HCT116 (cell line): Measurements from ENCODE around the gene ANXA4. TPM values are rescaled to one million over a fixed set of nuclear protein-coding genes. Genes with fewer than 3 reads are reported as not detected.

Source experiments
- ATAC-seq: fragments of 200-7000 bp; cut with Tn5 transposase; 2 replicates; pipeline ENCODE4 v1.9.1; 2020; ENCODE audit warnings: mild to moderate bottlenecking, moderate library complexity
- BruUV-seq: library from RNA; stranded (reverse); fragments of 400-500 nt; replicated peaks from 2 replicates; lab custom pipeline; 2021; lab: Mats Ljungman, UMichigan
- CTCF ChIA-PET: fragments of 300-600 bp; sonication (Branson Sonifier 250); formaldehyde crosslinking; loops from one replicate; lab custom pipeline; 2021; ENCODE audit warnings: antibody characterized with exemption; lab: Charles Lee
- POLR2A ChIA-PET: fragments of 300-600, 350-600 bp; sonication (Branson Sonifier 250); formaldehyde crosslinking; loops from one replicate; lab custom pipeline; 2021; ENCODE audit warnings: antibody characterized with exemption; lab: Charles Lee
- RAD21 ChIA-PET, 2 experiments: fragments of 300-600 bp; sonication (Branson Sonifier 250); formaldehyde crosslinking; loops; one replicate each; lab custom pipeline; 2023; ENCODE audit warnings: low total read pairs in 2 of 2; ENCODE audit not compliant: uncharacterized antibody in 2 of 2, unreplicated experiment in 2 of 2, low non-redundant PET in 1 of 2; lab: Charles Lee
- DNase-seq: peaks from one replicate; pipeline ENCODE4 v3.0.0-alpha.2; 2010; ENCODE audit warnings: low read depth, low spot score
- H2AFZ ChIP-seq: fragments of 200-600 bp; shearing (Covaris generic), sonication (generic); 2 replicates; pipeline ENCODE4 v1.6.1; 2017; ENCODE audit warnings: low read depth, mixed run types, mixed read lengths, antibody characterized with exemption, low read length; ENCODE audit not compliant: poor library complexity, severe bottlenecking
- H3K27ac ChIP-seq: 2 replicates; pipeline ENCODE4 v1.5.1; 2012; ENCODE audit warnings: low read depth, low read length
- H3K27me3 ChIP-seq: fragments of 200-600 bp; sonication (generic); 2 replicates; pipeline ENCODE4 v1.6.1; 2016; ENCODE audit warnings: mixed run types, low read length, mixed read lengths; ENCODE audit not compliant: insufficient read depth
- H3K36me3 ChIP-seq, 2 experiments: fragments of 200-500 bp in 1 of 2; fragments of 200-600 bp in 1 of 2; sonication (Bioruptor generic) in 1 of 2; sonication (generic) in 1 of 2; 2 replicates each; pipeline versions ENCODE4 v1.5.1 to v1.6.1; 2014 to 2016; ENCODE audit warnings: low read length in 2 of 2, inconsistent platforms in 1 of 2, mixed read lengths in 1 of 2, mixed run types in 1 of 2; ENCODE audit not compliant: insufficient read depth in 2 of 2, control insufficient read depth in 1 of 2
- H3K4me1 ChIP-seq, 2 experiments: fragments of 200-600 bp in 1 of 2; sonication (generic) in 1 of 2; 2 replicates each; pipeline versions ENCODE4 v1.5.1 to v1.6.1; 2012 to 2017; ENCODE audit warnings: low read length in 2 of 2, inconsistent platforms in 1 of 2, mild to moderate bottlenecking in 1 of 2, mixed read lengths in 1 of 2, mixed run types in 1 of 2, moderate library complexity in 1 of 2; ENCODE audit not compliant: insufficient read depth in 2 of 2, control insufficient read depth in 1 of 2
- H3K4me2 ChIP-seq: fragments of 200-600 bp; sonication (generic); 2 replicates; pipeline ENCODE4 v1.6.1; 2017; ENCODE audit warnings: mixed run types, low read length, mixed read lengths
- H3K4me3 ChIP-seq, 2 experiments: fragments of 200-600 bp in 1 of 2; sonication (generic) in 1 of 2; replicated peaks in 1 of 2; 2 replicates each; pipeline ENCODE4 v1.5.1; 2011 to 2016; ENCODE audit warnings: low read length in 2 of 2, control low read depth in 1 of 2, low read depth in 1 of 2, mild to moderate bottlenecking in 1 of 2, mixed read lengths in 1 of 2, mixed run types in 1 of 2
- H3K79me2 ChIP-seq: fragments of 200-600 bp; sonication (generic); 2 replicates; pipeline ENCODE4 v1.6.1; 2017; ENCODE audit warnings: mild to moderate bottlenecking, mixed run types, low read length, moderate library complexity, mixed read lengths; ENCODE audit not compliant: insufficient read depth
- H3K9ac ChIP-seq: fragments of 200-600 bp; sonication (generic); 2 replicates; pipeline ENCODE4 v1.6.1; 2016; ENCODE audit warnings: low read length, mixed read lengths
- H3K9me2 ChIP-seq: fragments of 200-600 bp; sonication (generic), shearing (Covaris generic); 2 replicates; pipeline ENCODE4 v1.6.1; 2017; ENCODE audit warnings: mixed run types, mild to moderate bottlenecking, moderate library complexity; ENCODE audit not compliant: insufficient read depth
- H3K9me3 ChIP-seq, 2 experiments: fragments of 200-500 bp in 1 of 2; fragments of 200-600 bp in 1 of 2; sonication (Bioruptor generic) in 1 of 2; sonication (generic) in 1 of 2; 2 replicates each; pipeline ENCODE4 v1.6.1; 2014 to 2017; ENCODE audit warnings: low read length in 2 of 2, mixed read lengths in 2 of 2, inconsistent platforms in 1 of 2, low read depth in 1 of 2, mild to moderate bottlenecking in 1 of 2, mixed run types in 1 of 2, moderate library complexity in 1 of 2; ENCODE audit not compliant: control insufficient read depth in 1 of 2, insufficient read depth in 1 of 2
- H4K20me1 ChIP-seq: fragments of 200-600 bp; sonication (generic), shearing (Covaris generic); 2 replicates; pipeline ENCODE4 v1.6.1; 2017; ENCODE audit warnings: mixed run types, mild to moderate bottlenecking, moderate library complexity; ENCODE audit not compliant: insufficient read depth
- ATF3 ChIP-seq: IDR thresholded peaks from 2 replicates; pipeline ENCODE4 v1.6.1; 2012
- CBX3 ChIP-seq: IDR thresholded peaks from 2 replicates; pipeline ENCODE4 v1.6.1; 2012; ENCODE audit warnings: low read depth
- CEBPB ChIP-seq: IDR thresholded peaks from 2 replicates; pipeline ENCODE4 v1.6.1; 2012; ENCODE audit warnings: low read depth
- CTCF ChIP-seq, 3 experiments: fragments of 200-600 bp in 1 of 3; sonication (generic) in 1 of 3; IDR thresholded peaks in 2 of 3; conservative IDR thresholded peaks in 1 of 3; 2 replicates each; pipeline ENCODE4 v1.5.1; 2012 to 2017; ENCODE audit warnings: low read depth in 2 of 3, low read length in 2 of 3, antibody characterized with exemption in 1 of 3, borderline replicate concordance in 1 of 3, control low read depth in 1 of 3, mild to moderate bottlenecking in 1 of 3, mixed read lengths in 1 of 3, mixed run types in 1 of 3, moderate library complexity in 1 of 3; ENCODE audit not compliant: insufficient read depth in 1 of 3
- EGR1 ChIP-seq: IDR thresholded peaks from 2 replicates; pipeline ENCODE4 v1.6.1; 2012; ENCODE audit warnings: low read depth
- EZH2 ChIP-seq: fragments of 200-600 bp; sonication (generic); IDR thresholded peaks from 2 replicates; pipeline ENCODE4 v1.6.1; 2017; ENCODE audit warnings: antibody characterized with exemption, mixed run types
- EZH2phosphoT487 ChIP-seq: fragments of 200-600 bp; IDR thresholded peaks from 2 replicates; pipeline ENCODE4 v1.6.1; 2018; ENCODE audit warnings: antibody characterized with exemption, borderline replicate concordance
- FOSL1 ChIP-seq: IDR thresholded peaks from 2 replicates; pipeline ENCODE4 v1.6.1; 2012; ENCODE audit warnings: low read depth
- JUND ChIP-seq: IDR thresholded peaks from 2 replicates; pipeline ENCODE4 v1.6.1; 2012
- MAX ChIP-seq: IDR thresholded peaks from 2 replicates; pipeline ENCODE4 v1.6.1; 2012
- POLR2A ChIP-seq: IDR thresholded peaks from 2 replicates; pipeline ENCODE4 v1.7.0; 2011; ENCODE audit warnings: borderline replicate concordance; ENCODE audit not compliant: insufficient read depth, insufficient read length; ENCODE audit errors: extremely low read depth
- RAD21 ChIP-seq: IDR thresholded peaks from 2 replicates; pipeline ENCODE4 v1.6.1; 2012; ENCODE audit warnings: low read depth, mild to moderate bottlenecking
- REST ChIP-seq: IDR thresholded peaks from 2 replicates; pipeline ENCODE4 v1.6.1; 2012; ENCODE audit warnings: low read depth
- SIN3A ChIP-seq: IDR thresholded peaks from 2 replicates; pipeline ENCODE4 v1.6.1; 2012; ENCODE audit warnings: low read depth
- SP1 ChIP-seq: IDR thresholded peaks from 2 replicates; pipeline ENCODE4 v1.6.1; 2012; ENCODE audit warnings: low read depth
- SRF ChIP-seq: IDR thresholded peaks from 2 replicates; pipeline ENCODE4 v1.6.1; 2012; ENCODE audit warnings: low read depth
- YY1 ChIP-seq: IDR thresholded peaks from 2 replicates; pipeline ENCODE4 v1.6.1; 2011; ENCODE audit warnings: low read length, low read depth, moderate library complexity, mild to moderate bottlenecking; ENCODE audit not compliant: insufficient replicate concordance; ENCODE audit errors: extremely low read depth
- ZBTB33 ChIP-seq: IDR thresholded peaks from 2 replicates; pipeline ENCODE4 v1.6.1; 2011; ENCODE audit warnings: mild to moderate bottlenecking, low read length, moderate library complexity; ENCODE audit not compliant: insufficient replicate concordance; ENCODE audit errors: extremely low read depth
- intact Hi-C: fragments of 100-400 bp; cut with micrococcal nuclease; formaldehyde crosslinking; loops from 2 replicates; pipeline ENCODE4 v1.10.0; 2022
- total RNA-seq: library from RNA; stranded (reverse); gene quantifications from one replicate; pipeline ENCODE4 v1.2.1, GENCODE V29; 2021; ENCODE audit not compliant: unreplicated experiment

The ANXA4 gene
- total RNA-seq, 1 experiment from 2014 or later = 64.6 TPM

GRCh38 chr2:69724540-69725159 is 17.3 kb upstream of the ANXA4 start:
- CTCF ChIA-PET = interaction anchor here (0.5 to 4.3 kb wide), 59 partner anchors 8 to 920 kb away, joined by 3 to 243 read pairs (median 4); partner anchors contain the start of genes AAK1, ANXA4, FAM136A and GMCL1
- Histone ChIP-seq H4K20me1 (no peaks in the 10 kb centered on the region), H3K36me3 (no peaks in the 10 kb centered on the region), H3K4me2 (peak overlapping the region; percentile 81), H3K79me2 (no peaks in the 10 kb centered on the region), H3K27ac (no peak overlapping the region), H3K9me3 (no peaks in the 10 kb centered on the region), H3K4me1 (peaks cover 0 to 4% of the 10 kb centered on the region in 2 experiments; a peak in 1 of 4 replicates), H3K4me3 (peak overlapping the region; percentile 27 to 54), H3K9ac (no peak overlapping the region; the same call in 1 of the 2 replicates), H3K9me2 (no peaks in the 10 kb centered on the region), H3K27me3 (no peaks in the 10 kb centered on the region), H2AFZ (peak overlapping the region; percentile 89)
- intact Hi-C loops = loop anchor here (1.0 to 10.0 kb wide), 5 partner anchors 78 to 340 kb away; partner anchors contain the start of gene SNRNP27
- RAD21 ChIA-PET = interaction anchor here (0.6 to 1.8 kb wide), 18 partner anchors 17 to 347 kb away, joined by 3 to 19 read pairs (median 4); partner anchors contain the start of genes GMCL1 (in 2 of the 2), MXD1 (in 2 of the 2), SNRNP27 (in 2 of the 2) and ANXA4 (in 1 of the 2)
- BruUV-seq = no TSS peak
- ATAC-seq = peak; percentile 90
- POLR2A ChIA-PET = interaction anchor here (0.7 to 1.6 kb wide), 5 partner anchors 19 to 190 kb away, joined by 3 to 8 read pairs (median 3); partner anchors contain the start of genes GMCL1 and MXD1
- peak; percentile 62 for DNase-seq
- TF ChIP-seq SIN3A (no peak), MAX (no peak), EZH2 (no peak), EZH2phosphoT487 (no peak), REST (no peak), YY1 (no peak), RAD21 (peak; percentile 99), CEBPB (no peak), ZBTB33 (no peak), SRF (no peak), JUND (no peak), ATF3 (no peak), SP1 (no peak), EGR1 (no peak), CTCF (IDR thresholded peaks at IDR 0.05 in 2 of 3, conservative IDR thresholded peaks at IDR 0.05 in 1 of 3; ENCODE audit: borderline replicate concordance in 1 of 3, insufficient read depth in 1 of 3, low read depth in 2 of 3, low read length in 2 of 3) (peak; percentile 83 to 91 (median 91)), CBX3 (no peak), FOSL1 (no peak), POLR2A (no peak)
